ENCODE results near the gene ROBO1. TPM values are rescaled to one million over a fixed set of nuclear protein-coding genes. Genes with fewer than 3 reads are reported as not detected.

Gene ROBO1
- total RNA-seq, 2 experiments from 2014 or later, result 0.12 to 0.20 TPM

DNA sequence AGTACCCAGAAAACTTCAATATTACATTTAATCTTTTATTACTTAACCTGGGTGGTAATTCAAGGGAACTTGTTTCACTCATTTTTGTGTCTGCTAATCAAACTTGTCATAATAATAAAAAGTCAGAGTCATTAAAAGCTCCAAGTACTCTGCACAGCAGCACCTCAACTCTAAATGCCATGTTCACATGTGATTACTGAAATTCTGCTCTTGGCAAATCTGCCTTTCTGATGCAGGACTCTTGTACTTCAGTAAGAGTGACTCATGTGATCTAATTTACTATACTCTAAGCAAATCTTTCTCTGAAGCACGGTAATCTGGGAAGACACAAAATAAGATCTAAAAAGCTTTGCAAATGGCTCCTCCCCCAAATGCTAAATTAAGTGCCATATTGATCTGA lies 6.4 kb downstream of the ROBO1 start:
- Mint-ChIP-seq H3K9me3 (peaks cover 1% of the 10 kb centered on the region), H3K27me3 (ENCODE audit: low read depth) (peaks cover 8% of the 10 kb centered on the region), H3K4me1 (ENCODE audit: low read depth) (no peaks in the 10 kb centered on the region), H3K36me3 (ENCODE audit: low read depth) (no peaks in the 10 kb centered on the region), H3K4me3 (no peak overlapping the region), H3K27ac (no peak overlapping the region)
- intact Hi-C loops (cut with micrococcal nuclease), result no loop called here
- DNase-seq, result no peak
- CTCF ChIA-PET, result no interaction called here

DNA sequence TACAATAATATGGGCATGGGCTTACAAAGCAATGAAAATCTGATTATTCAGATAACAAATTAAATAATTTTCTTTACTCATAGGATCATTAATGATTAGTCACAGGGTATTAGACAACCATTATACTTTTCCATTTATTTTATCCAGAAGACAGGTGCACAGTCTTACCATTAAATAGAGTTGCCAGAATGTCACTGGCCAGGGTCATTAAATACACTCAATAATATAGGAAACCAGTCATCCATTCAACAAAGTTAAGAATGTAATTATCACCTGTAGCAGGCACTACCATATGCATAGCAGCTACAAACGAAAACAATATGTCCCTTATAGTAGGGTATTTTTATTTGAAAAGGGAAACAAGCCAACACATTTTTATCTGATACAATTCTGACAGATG lies 16.1 kb downstream of the ROBO1 start:
- no peak overlapping the region for H3K4me3 Mint-ChIP-seq
- no peak for DNase-seq

DNA sequence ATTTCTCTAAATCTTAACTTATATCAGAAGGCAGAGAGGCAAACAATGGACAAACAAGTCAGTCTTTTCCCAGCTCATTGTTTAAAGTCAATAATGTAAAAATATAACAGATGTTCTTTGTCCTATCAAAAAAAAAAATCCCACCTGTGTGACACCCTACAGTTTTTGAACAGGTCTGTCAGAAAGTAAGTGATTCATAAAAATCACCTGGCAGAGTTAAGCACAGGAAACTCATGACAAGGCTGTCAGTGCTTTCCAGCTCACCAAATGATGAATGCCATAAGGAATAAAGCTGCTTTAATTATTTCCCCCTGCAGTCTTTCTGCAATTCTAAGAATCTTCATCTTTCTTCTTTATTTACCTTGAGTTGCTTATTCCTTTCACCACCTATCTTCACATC lies 30.3 kb downstream of the ROBO1 start:
- no peak for DNase-seq
- CTCF ChIA-PET, result no interaction called here
- Mint-ChIP-seq H3K27me3 (ENCODE audit: low read depth) (no peaks in the 10 kb centered on the region), H3K9me3 (peaks cover 19% of the 10 kb centered on the region), H3K36me3 (ENCODE audit: low read depth) (no peaks in the 10 kb centered on the region), H3K27ac (no peak overlapping the region), H3K4me1 (ENCODE audit: low read depth) (no peaks in the 10 kb centered on the region), H3K4me3 (no peak overlapping the region)
- intact Hi-C loops (cut with micrococcal nuclease), result no loop called here

More for the DNA sequence above, 16.1 kb downstream of the ROBO1 start:
- Mint-ChIP-seq H3K4me1 (ENCODE audit: low read depth) (no peaks in the 10 kb centered on the region), H3K27me3 (ENCODE audit: low read depth) (no peaks in the 10 kb centered on the region), H3K27ac (no peak overlapping the region), H3K36me3 (ENCODE audit: low read depth) (no peaks in the 10 kb centered on the region), H3K9me3 (peaks cover 8% of the 10 kb centered on the region)
- CTCF ChIA-PET, result no interaction called here
- intact Hi-C loops (cut with micrococcal nuclease), result no loop called here

DNA sequence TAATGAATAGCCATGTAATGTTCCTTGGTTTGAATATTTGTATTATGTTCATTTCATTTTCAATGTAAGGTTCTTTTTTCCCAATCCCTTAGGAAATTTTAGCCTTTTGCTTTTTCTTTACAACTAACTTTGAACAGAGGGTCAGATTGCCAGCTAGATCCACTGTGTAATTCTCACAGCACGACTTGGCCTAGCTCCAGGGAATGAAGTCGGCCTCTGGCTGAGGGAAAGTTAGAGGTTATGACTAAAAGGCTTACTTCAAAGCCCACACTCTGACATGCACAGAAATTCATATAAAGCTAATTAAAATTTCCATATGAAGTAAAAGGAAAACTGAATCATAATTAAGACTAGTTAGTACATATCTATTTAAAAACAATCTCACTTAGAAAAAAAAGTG lies 38.7 kb downstream of the ROBO1 start:
- no peak overlapping the region for H3K27ac Mint-ChIP-seq

DNA sequence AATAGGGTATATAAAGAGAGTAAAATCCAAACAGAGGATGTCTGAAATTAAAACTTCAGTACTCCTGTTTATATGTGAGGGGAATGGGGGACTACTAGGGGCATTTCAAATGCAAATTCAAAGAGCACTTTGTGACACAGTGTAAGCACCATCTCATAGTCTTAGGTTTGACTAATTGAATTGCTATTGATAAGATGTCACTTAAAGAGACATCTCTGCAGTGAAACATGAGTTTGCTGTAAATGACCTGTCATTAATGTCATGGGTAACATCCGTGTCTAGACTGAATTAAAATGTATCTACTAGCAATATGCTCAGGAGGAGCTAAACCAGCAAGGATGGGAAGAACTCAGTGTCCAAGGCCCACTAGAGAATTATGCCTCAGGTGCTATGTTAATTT lies 41.0 kb downstream of the ROBO1 start:
- CTCF ChIA-PET, result no interaction called here
- H3K4me1 Mint-ChIP-seq (ENCODE audit: low read depth), result no peaks in the 10 kb centered on the region
- H3K36me3 Mint-ChIP-seq (ENCODE audit: low read depth), result no peaks in the 10 kb centered on the region
- intact Hi-C loops (cut with micrococcal nuclease), result no loop called here
- H3K9me3 Mint-ChIP-seq, result peaks cover 3% of the 10 kb centered on the region
- H3K27me3 Mint-ChIP-seq (ENCODE audit: low read depth), result no peaks in the 10 kb centered on the region
- H3K27ac Mint-ChIP-seq, result no peak overlapping the region
- no peak overlapping the region for H3K4me3 Mint-ChIP-seq
- no peak for DNase-seq

More for the DNA sequence above, 38.7 kb downstream of the ROBO1 start:
- Mint-ChIP-seq H3K4me3 (no peak overlapping the region), H3K4me1 (ENCODE audit: low read depth) (no peaks in the 10 kb centered on the region), H3K36me3 (ENCODE audit: low read depth) (no peaks in the 10 kb centered on the region), H3K9me3 (peaks cover 8% of the 10 kb centered on the region), H3K27me3 (ENCODE audit: low read depth) (no peaks in the 10 kb centered on the region)
- intact Hi-C loops (cut with micrococcal nuclease), result no loop called here
- CTCF ChIA-PET, result no interaction called here
- no peak for DNase-seq

DNA sequence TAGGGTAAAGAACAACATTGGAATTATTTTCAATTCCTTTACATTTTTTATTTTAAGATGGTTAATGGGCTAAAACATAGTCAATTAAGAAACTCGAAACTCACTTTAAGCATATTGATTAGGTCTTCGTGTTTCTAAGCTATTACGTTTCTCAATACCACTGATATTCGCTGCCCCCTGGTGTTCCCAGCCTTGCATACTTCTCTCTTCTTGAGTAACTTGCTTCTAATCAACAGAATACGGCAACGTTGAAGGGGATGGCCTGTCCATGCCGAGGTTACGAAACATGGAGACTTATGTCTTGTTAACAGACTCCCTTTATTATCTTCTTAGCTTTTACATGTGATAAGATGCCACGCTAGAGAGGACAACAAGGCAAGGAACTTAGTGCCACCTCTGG lies 43.6 kb downstream of the ROBO1 start:
- DNase-seq, result no peak
- Mint-ChIP-seq H3K4me3 (no peak overlapping the region), H3K27me3 (ENCODE audit: low read depth) (no peaks in the 10 kb centered on the region), H3K9me3 (peaks cover 4% of the 10 kb centered on the region), H3K36me3 (ENCODE audit: low read depth) (no peaks in the 10 kb centered on the region), H3K27ac (no peak overlapping the region), H3K4me1 (ENCODE audit: low read depth) (no peaks in the 10 kb centered on the region)
- CTCF ChIA-PET, result no interaction called here
- intact Hi-C loops (cut with micrococcal nuclease), result loop anchor here (1.0 kb wide), 1 partner anchor 203 kb away; no protein-coding TSS in a partner anchor

DNA sequence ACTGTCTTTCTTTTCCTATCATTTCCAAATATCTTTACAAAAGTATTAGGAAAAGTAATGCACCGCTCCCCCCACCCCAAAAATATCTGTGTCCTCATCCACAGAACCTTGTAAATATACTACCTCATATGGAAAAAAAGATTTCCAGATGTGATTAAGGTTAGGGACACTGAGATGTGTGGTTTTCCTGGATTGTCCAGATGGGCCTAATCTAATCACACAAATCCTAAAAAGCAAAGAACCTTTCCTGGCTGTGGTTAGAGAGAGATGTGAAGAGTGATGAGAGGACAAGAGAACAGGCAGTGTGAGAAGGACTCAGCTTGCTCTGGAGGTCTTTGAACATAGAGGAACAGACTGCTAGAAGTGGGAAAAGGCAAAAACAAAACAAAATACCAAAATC lies 77.7 kb downstream of the ROBO1 start:
- Mint-ChIP-seq H3K27me3 (ENCODE audit: low read depth) (no peaks in the 10 kb centered on the region), H3K9me3 (peaks cover 2% of the 10 kb centered on the region), H3K36me3 (ENCODE audit: low read depth) (no peaks in the 10 kb centered on the region), H3K27ac (no peak overlapping the region), H3K4me1 (ENCODE audit: low read depth) (no peaks in the 10 kb centered on the region), H3K4me3 (no peak overlapping the region)
- intact Hi-C loops (cut with micrococcal nuclease), result no loop called here
- DNase-seq, result no peak
- CTCF ChIA-PET, result interaction anchor here (0.6 kb wide), 1 partner anchor 10 kb away, joined by 3 read pairs; no protein-coding TSS in a partner anchor

DNA sequence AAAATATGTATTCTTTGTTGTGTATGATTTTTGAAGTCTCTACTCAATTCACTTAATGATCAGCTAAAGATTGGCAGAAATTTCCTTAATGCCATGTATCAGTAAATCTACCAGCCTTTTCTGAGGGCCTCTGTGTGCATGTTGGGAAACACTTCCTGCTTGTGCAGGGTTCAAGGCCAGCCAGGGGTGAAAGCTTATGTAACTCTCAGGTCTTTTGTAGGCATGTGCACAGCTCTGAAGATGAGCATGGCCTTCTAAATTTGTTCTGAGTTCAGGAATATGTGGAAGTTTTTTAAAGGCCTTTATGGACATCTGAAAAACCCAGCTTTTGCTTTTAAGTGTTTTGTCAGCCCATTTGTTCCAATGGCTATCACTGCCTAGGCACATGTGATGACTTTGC lies 82.7 kb downstream of the ROBO1 start:
- CTCF ChIA-PET, result no interaction called here
- H3K4me1 Mint-ChIP-seq (ENCODE audit: low read depth), result no peaks in the 10 kb centered on the region
- H3K4me3 Mint-ChIP-seq, result no peak overlapping the region
- intact Hi-C loops (cut with micrococcal nuclease), result no loop called here
- DNase-seq, result no peak
- no peaks in the 10 kb centered on the region for H3K36me3 Mint-ChIP-seq (ENCODE audit: low read depth)
- peaks cover 10% of the 10 kb centered on the region for H3K9me3 Mint-ChIP-seq
- no peaks in the 10 kb centered on the region for H3K27me3 Mint-ChIP-seq (ENCODE audit: low read depth)
- no peak overlapping the region for H3K27ac Mint-ChIP-seq

DNA sequence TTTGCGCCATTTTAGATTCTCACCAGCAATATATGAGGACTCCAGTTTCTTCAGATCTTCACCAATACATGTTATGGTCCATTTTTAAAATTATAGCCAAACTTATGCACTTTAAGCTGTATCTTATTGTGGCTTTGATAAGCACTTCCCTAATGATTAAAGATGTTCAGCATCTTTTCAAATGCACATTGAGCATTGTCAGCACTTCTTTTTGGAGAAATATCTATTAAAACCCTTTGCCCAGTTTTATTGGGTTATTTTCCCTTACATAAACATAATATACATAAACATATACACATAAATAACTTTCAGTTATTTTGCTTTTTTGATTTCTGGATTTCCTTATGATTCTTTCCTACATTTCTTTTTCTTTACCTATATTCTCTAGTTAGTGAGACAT lies 83.8 kb downstream of the ROBO1 start:
- intact Hi-C loops (cut with micrococcal nuclease), result no loop called here
- Mint-ChIP-seq H3K4me3 (no peak overlapping the region), H3K27ac (no peak overlapping the region), H3K4me1 (ENCODE audit: low read depth) (no peaks in the 10 kb centered on the region), H3K36me3 (ENCODE audit: low read depth) (no peaks in the 10 kb centered on the region), H3K27me3 (ENCODE audit: low read depth) (no peaks in the 10 kb centered on the region), H3K9me3 (peaks cover 10% of the 10 kb centered on the region)
- no peak for DNase-seq
- CTCF ChIA-PET, result no interaction called here

DNA sequence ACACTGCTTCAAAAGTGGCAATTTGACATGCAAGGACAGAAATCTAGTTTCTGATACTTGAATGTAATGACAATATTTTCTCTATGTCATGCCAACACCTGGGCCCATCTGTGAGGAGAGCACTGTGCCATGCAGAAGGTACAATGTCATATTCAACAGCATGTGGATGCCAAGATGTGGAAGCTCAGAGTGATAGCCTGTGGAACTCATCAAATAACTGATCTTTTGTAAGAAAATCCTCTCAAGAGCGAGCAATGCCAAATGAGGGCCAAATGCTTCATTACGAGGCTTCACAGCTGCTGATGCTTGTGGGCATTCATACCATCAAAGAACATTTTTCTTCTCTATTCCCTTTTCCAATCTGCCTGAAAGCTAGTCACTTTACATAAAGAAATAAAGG lies 95.1 kb downstream of the ROBO1 start:
- H3K27ac Mint-ChIP-seq, result no peak overlapping the region
- H3K4me3 Mint-ChIP-seq, result no peak overlapping the region
- peaks cover 9% of the 10 kb centered on the region for H3K9me3 Mint-ChIP-seq
- no peaks in the 10 kb centered on the region for H3K36me3 Mint-ChIP-seq (ENCODE audit: low read depth)
- DNase-seq, result no peak
- intact Hi-C loops (cut with micrococcal nuclease), result no loop called here
- CTCF ChIA-PET, result no interaction called here
- H3K27me3 Mint-ChIP-seq (ENCODE audit: low read depth), result no peaks in the 10 kb centered on the region
- no peaks in the 10 kb centered on the region for H3K4me1 Mint-ChIP-seq (ENCODE audit: low read depth)

DNA sequence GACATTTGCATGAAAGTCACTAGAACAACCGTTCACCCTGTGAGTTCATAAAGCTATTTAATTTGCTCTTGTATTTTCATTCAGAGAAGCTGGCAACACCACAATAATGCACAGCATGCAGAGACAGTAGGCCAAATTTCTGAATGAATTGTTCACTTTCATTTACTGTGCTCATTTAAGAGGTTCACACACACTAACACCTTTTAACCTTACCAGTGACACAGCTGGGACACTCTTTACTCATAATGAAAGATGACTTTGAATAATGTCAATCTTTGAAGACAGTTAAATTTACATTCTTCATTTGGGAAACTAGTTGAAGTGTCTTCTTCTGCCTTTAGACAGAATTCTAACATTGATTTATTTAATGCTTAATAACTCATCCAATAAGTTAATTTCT lies 95.7 kb downstream of the ROBO1 start:
- Mint-ChIP-seq H3K4me3 (no peak overlapping the region), H3K9me3 (peaks cover 10% of the 10 kb centered on the region), H3K4me1 (ENCODE audit: low read depth) (no peaks in the 10 kb centered on the region), H3K27ac (no peak overlapping the region), H3K27me3 (ENCODE audit: low read depth) (no peaks in the 10 kb centered on the region), H3K36me3 (ENCODE audit: low read depth) (no peaks in the 10 kb centered on the region)
- DNase-seq, result no peak
- CTCF ChIA-PET, result no interaction called here
- intact Hi-C loops (cut with micrococcal nuclease), result no loop called here

DNA sequence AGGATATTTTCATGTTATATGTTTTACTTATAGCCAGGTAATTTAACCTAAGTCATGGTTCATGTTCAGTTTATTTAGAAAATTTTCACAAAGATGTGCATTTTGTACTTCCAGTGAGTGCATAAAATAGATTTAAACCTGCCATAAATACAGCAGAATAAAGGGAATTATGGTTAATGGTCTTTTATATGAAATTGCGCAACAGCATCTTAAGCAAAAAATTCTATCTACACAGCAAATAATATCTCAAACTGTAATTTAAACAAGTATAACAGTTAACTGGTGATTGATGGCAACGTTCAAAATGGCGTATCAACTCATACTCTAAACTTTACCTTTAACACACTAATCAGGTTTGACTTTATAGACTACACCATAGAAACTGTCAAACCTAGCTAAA lies 97.6 kb downstream of the ROBO1 start:
- no peak for DNase-seq
- Mint-ChIP-seq H3K36me3 (ENCODE audit: low read depth) (no peaks in the 10 kb centered on the region), H3K4me3 (no peak overlapping the region), H3K9me3 (peaks cover 13% of the 10 kb centered on the region), H3K4me1 (ENCODE audit: low read depth) (no peaks in the 10 kb centered on the region), H3K27ac (no peak overlapping the region), H3K27me3 (ENCODE audit: low read depth) (no peaks in the 10 kb centered on the region)
- intact Hi-C loops (cut with micrococcal nuclease), result no loop called here
- CTCF ChIA-PET, result no interaction called here

DNA sequence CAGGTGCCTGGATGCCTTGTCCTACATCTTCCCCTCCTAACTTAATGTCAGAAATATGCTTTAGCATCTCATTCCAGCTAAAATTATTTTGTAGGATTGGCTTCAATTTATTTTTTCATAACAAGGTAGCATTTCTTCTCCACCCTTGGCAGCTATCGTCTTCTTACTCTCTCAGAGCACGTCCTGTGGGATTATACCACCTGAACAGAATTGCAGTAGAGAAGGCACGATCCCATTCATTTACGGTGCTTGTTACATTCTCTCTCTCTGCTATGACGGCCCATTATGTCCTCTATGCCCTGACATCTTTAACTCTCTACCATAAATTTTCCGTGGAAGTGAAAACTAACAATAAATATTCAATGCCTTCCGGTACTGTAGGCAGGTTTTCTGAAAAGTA lies 103.3 kb downstream of the ROBO1 start:
- no peak overlapping the region for H3K4me3 Mint-ChIP-seq
- peaks cover 22% of the 10 kb centered on the region for H3K9me3 Mint-ChIP-seq
- H3K27me3 Mint-ChIP-seq (ENCODE audit: low read depth), result no peaks in the 10 kb centered on the region
- DNase-seq, result no peak
- CTCF ChIA-PET, result no interaction called here
- no peak overlapping the region for H3K27ac Mint-ChIP-seq
- H3K4me1 Mint-ChIP-seq (ENCODE audit: low read depth), result no peaks in the 10 kb centered on the region
- no peaks in the 10 kb centered on the region for H3K36me3 Mint-ChIP-seq (ENCODE audit: low read depth)
- intact Hi-C loops (cut with micrococcal nuclease), result no loop called here

DNA sequence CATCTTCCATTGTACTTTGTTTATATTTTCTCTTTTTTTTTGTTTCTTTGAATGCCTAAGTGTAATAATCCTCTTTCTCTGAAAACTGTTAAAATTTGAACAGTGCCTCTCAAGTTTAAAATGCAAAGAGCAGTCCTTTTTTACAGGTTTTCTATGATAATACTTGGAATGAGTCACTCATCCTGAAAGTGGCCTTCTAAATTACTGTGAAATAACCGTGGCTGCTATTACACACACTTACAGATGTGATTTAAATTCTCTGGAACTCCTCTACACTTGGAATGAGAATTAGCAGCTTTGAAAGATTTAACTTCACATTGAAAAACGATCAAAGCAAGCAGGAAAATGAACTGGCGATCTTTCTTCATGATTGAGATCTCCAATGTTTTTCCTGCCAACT lies 105.9 kb downstream of the ROBO1 start:
- DNase-seq, result no peak
- intact Hi-C loops (cut with micrococcal nuclease), result no loop called here
- Mint-ChIP-seq H3K4me1 (ENCODE audit: low read depth) (no peaks in the 10 kb centered on the region), H3K4me3 (no peak overlapping the region), H3K27ac (no peak overlapping the region), H3K27me3 (ENCODE audit: low read depth) (no peaks in the 10 kb centered on the region), H3K36me3 (ENCODE audit: low read depth) (no peaks in the 10 kb centered on the region), H3K9me3 (peaks cover 17% of the 10 kb centered on the region)
- CTCF ChIA-PET, result no interaction called here

Measured in activated naive CD4-positive, alpha-beta T cell treated with anti-CD3 and anti-CD28 coated beads for 36 hours (primary cell).